Measurements from ENCODE around the gene LONRF3.
"Not testable (repeated sequence)": the region's sequence is repeated elsewhere in the genome, so short reads cannot be mapped to it uniquely, and the experiment has no call there.

LONRF3 gene

GRCh38 chrX:118988911-118989310, 14.5 kb downstream of the LONRF3 start:
- DNase-seq: no peak

GRCh38 chrX:118989886-118990285, 15.5 kb downstream of the LONRF3 start:
- DNase-seq: no peak

DNA sequence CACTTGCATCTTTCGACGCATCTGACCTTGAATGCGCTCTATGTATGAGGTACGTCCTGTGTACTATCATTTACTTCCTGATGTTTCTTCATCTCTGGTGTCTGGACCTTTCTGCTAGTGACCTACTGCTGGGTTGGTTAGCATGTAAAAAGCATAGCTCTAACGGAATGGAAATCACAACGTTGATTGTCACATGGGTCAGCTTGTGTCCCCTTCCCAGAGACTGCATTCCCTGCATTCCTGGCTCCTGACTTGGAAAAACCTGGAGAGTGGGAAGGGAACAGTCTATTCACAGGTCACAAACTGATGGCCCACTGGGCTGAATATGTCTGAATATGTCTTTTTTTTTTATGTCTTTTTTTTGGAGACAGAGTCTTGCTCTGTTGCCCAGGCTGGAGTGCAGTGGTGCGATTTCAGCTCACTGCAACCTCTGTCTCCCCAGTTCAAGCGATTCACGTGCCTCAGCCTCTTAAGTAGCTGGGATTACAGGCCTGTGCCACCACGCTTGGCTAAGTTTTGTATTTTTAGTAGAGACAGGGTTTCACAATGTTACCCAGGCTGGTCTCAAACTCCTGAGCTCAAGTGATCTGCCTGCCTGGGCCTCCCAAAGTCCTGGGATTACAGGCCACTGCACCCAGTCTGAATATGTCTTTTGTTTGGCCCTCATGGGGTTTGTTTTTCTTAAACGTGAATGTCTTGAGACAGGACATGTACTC, 16.3 kb downstream of the LONRF3 start:
- no peak for DNase-seq

DNA sequence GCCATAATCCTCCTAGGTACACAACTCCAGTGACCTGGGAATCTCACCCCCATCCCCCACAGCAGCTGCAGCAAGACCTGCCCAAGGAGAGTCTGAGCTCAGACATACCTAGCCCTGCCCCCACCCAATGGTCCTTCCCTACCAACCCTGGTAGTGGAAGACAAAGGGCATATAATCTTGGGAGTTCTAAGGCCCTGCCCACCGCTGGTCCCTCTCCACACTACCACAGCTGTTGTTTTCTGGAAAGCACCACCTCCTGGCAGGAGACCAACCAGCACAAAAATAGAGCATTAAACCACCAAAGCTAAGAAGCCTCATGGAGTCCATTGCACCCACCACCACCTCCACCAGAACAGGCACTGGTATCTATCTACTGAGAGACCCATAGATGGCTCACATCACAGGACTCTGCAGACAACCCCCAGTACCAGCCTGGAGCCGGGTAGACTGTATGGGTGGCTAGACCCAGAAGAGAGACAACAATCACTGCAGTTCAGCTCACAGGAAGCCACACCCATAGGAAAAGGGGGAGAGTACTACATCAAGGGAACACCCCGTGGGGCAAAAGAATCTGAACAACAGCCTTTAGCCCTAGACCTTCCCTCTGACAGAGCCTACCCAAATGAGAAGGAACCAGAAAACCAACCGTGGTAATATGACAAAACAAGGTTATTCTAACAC, 18.2 kb downstream of the LONRF3 start:
- peak; percentile 33 for DNase-seq

- DNase-seq: no peak
Observed at GRCh38 chrX:119003462-119003861, 29.0 kb downstream of the LONRF3 start.

GRCh38 chrX:119004920-119005524, 30.6 kb downstream of the LONRF3 start:
- DNase-seq: peak; percentile 21

- DNase-seq: no peak
Observed at GRCh38 chrX:119007189-119007770, 32.9 kb downstream of the LONRF3 start.

GRCh38 chrX:119008110-119008744, 33.8 kb downstream of the LONRF3 start:
- peak; percentile 11 for DNase-seq

DNA sequence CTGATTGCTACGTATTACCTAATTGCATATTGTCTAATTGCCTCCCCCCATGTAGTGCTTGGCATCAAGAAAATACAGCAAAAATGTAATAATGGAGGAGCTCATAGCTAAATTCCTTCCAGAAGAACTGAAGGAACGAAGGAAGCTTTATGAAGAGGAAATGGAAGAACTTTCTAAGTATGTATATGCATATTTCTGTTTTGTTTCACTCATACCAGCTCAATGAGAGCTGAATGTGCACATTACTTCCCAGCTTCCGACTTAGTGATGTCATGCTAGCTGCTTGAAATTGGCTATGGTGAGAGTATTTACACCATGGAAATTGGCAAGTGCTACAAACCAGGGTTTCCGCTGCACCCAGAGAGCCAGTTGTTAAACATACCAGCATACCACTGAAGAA, 34.7 kb downstream of the LONRF3 start:
- no peak for DNase-seq

- no peak for DNase-seq
Observed at GRCh38 chrX:119010491-119010890, 36.1 kb downstream of the LONRF3 start.

- DNase-seq: no peak
Observed at GRCh38 chrX:119013164-119013563, 38.7 kb downstream of the LONRF3 start.

- no peak for DNase-seq
Observed at GRCh38 chrX:119015407-119016237, 41.2 kb downstream of the LONRF3 start.

GRCh38 chrX:119017077-119017476, 42.7 kb downstream of the LONRF3 start:
- DNase-seq: no peak

GRCh38 chrX:119025900-119026299, 51.5 kb downstream of the LONRF3 start:
- no peak for DNase-seq

DNA sequence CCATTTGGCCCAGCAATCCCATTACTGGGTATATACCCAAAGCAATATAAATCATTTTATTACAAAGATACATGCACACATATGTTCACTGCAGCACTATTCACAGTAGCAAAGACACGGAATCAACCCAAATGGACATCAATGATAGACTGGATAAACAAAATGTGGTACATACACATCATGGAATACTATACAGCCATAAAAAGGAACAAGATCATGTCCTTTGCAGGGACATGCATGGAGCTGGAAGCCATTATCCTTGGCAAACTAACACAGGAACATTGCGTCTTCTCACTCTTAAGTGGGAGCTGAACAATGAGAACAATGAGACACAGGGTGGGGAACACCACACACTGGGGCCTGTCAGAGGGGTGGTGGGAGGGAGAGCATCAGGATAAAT, 51.9 kb downstream of the LONRF3 start:
- not testable (repeated sequence) for DNase-seq

DNA sequence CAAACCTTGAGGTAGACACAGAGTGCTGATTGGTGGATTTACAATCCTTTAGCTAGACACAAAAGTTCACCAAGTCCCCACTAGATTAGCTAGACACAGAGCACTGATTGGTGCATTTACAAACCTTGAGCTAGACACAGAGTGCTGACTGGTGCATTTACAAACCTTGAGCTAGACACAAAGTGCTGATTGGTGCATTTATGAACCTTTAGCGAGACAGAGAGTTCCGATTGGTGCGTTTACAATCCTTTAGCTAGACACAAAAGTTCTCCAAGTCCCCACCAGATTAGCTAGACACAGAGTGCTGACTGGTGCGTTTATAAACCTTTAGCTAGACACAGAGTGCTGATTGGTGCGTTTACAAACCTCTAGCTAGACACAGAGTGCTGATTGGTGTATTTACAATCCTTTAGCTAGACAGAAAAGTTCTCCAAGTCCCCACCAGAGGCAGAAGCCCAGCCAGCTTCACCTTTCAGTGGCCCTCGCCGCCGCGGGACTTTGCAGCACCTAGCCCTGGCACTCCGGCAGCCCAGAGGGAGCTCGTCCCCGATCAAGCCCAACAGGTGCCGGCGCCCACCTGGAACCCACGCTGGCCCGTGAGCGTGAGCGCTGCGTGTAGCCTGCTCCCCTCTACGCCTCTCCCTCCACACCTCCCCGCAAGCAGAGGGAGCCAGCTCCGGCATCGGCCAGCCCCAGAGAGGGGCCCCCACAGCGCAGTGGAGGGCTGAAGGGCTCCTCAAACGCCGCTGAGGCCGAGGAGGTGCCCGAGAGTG, 53.7 kb downstream of the LONRF3 start:
- DNase-seq: not testable (repeated sequence)

DNA sequence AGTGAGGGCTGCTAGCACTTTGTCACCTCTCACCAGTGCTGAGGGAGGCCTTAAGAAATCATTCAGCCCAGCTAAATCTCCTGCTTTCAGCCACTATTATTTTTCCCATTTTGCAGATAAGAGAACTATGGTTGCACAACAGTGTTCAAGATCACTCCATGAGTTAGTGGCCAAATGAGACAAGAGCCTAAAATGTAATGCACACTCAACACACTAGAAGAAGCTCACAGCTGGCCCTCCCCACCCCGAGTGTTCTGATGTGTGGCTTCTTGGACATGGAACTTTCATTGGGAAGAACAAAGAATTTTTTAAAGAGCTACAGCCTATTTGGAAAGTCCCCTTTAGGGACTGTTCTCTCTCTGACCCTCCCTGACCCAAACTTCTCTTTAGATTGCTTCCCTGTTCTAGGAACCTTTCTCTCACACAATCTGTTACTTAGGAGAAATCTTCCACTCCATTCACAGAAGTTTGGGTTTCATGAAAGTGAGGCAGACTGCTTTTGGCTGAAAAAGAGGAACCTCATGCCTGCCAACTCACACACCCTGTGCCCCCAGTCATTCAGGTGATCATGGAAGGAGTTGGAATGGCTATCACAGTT, 54.4 kb downstream of the LONRF3 start:
- DNase-seq: no peak

- DNase-seq: not testable (repeated sequence)
Observed at GRCh38 chrX:119029656-119030055, 55.2 kb downstream of the LONRF3 start.

DNA sequence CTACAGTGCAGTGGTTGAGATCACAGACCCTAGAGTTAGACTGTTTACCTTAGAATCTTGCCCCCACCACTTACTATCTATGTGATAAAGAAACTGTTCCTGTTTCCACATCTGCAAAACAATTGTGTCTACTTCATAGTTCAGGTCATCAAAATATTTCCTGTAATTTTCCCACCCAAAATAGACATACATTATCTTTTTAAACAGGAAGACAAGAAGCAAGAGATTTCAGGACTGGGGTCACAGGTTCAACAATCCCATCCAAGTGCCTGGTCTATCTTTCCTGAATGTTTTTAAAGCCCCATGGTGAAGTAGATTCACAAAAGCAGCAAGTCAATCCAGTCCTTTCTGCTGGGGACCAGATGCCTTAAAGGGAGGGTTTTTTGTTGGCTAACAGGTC, 56.6 kb downstream of the LONRF3 start:
- DNase-seq: no peak

GRCh38 chrX:119036107-119037029, 62.0 kb downstream of the LONRF3 start:
- no peak for DNase-seq
